Measurements from ENCODE around the gene TPSG1.

DNA sequence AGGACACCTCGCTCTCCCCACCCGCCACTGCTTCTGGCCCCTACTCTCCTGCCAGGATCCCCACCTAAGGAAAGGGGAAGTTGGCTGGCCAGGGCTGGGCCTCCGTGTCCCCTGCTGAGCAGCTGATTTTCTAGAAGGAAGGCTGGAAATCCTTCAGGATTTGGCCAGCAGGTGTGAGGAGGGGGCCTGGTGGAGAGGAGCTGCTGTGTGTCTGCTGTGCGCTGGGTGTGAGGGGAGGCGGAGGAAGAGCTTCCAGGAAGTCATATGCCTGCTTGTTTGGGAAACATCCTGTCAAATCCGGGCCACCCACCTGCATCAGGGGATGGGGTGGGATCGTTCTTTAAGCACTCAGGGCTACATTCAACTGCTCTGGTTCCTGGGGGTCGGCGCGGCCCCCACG is 28.6 kb downstream of the TPSG1 start:
- TF ChIP-seq, protein P1, sequence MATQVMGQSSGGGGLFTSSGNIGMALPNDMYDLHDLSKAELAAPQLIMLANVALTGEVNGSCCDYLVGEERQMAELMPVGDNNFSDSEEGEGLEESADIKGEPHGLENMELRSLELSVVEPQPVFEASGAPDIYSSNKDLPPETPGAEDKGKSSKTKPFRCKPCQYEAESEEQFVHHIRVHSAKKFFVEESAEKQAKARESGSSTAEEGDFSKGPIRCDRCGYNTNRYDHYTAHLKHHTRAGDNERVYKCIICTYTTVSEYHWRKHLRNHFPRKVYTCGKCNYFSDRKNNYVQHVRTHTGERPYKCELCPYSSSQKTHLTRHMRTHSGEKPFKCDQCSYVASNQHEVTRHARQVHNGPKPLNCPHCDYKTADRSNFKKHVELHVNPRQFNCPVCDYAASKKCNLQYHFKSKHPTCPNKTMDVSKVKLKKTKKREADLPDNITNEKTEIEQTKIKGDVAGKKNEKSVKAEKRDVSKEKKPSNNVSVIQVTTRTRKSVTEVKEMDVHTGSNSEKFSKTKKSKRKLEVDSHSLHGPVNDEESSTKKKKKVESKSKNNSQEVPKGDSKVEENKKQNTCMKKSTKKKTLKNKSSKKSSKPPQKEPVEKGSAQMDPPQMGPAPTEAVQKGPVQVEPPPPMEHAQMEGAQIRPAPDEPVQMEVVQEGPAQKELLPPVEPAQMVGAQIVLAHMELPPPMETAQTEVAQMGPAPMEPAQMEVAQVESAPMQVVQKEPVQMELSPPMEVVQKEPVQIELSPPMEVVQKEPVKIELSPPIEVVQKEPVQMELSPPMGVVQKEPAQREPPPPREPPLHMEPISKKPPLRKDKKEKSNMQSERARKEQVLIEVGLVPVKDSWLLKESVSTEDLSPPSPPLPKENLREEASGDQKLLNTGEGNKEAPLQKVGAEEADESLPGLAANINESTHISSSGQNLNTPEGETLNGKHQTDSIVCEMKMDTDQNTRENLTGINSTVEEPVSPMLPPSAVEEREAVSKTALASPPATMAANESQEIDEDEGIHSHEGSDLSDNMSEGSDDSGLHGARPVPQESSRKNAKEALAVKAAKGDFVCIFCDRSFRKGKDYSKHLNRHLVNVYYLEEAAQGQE (IDR thresholded peaks at IDR 0.05; ENCODE audit: unreplicated experiment): no peak
- TF ChIP-seq, protein P2, sequence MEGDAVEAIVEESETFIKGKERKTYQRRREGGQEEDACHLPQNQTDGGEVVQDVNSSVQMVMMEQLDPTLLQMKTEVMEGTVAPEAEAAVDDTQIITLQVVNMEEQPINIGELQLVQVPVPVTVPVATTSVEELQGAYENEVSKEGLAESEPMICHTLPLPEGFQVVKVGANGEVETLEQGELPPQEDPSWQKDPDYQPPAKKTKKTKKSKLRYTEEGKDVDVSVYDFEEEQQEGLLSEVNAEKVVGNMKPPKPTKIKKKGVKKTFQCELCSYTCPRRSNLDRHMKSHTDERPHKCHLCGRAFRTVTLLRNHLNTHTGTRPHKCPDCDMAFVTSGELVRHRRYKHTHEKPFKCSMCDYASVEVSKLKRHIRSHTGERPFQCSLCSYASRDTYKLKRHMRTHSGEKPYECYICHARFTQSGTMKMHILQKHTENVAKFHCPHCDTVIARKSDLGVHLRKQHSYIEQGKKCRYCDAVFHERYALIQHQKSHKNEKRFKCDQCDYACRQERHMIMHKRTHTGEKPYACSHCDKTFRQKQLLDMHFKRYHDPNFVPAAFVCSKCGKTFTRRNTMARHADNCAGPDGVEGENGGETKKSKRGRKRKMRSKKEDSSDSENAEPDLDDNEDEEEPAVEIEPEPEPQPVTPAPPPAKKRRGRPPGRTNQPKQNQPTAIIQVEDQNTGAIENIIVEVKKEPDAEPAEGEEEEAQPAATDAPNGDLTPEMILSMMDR (conservative IDR thresholded peaks at IDR 0.05; ENCODE audit: low read depth in 2 of 2): no peak
- TF ChIP-seq POLR2AphosphoS5 (IDR thresholded peaks at IDR 0.05; ENCODE audit: low read depth): no peak
- TF ChIP-seq ZNF114 (CRISPR knock-in tag; IDR thresholded peaks at IDR 0.05): no peak

Data from GM23338 (cell line).